Measurements from ENCODE around the gene SRC.

SRC gene

DNA sequence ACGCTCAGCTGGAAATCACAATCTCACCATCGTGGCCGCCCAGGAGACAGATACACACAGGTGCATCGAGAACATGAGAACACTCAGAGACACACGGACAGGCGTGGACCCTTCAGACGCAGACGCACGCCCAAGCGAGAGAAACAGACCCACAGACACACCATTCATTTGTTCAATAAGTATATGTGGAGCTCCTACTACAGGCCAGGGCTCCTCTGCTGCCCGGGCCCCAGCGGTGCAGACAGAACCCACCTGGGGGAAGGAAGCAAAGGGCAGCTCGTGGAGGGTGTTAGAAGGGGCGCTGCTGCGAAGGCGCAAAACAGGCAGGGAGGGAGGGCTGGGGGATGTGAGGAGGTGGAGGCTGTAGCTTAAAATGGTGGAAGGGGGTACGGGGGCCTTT is 39.2 kb downstream of the SRC start:
- no peak for DNase-seq

DNA sequence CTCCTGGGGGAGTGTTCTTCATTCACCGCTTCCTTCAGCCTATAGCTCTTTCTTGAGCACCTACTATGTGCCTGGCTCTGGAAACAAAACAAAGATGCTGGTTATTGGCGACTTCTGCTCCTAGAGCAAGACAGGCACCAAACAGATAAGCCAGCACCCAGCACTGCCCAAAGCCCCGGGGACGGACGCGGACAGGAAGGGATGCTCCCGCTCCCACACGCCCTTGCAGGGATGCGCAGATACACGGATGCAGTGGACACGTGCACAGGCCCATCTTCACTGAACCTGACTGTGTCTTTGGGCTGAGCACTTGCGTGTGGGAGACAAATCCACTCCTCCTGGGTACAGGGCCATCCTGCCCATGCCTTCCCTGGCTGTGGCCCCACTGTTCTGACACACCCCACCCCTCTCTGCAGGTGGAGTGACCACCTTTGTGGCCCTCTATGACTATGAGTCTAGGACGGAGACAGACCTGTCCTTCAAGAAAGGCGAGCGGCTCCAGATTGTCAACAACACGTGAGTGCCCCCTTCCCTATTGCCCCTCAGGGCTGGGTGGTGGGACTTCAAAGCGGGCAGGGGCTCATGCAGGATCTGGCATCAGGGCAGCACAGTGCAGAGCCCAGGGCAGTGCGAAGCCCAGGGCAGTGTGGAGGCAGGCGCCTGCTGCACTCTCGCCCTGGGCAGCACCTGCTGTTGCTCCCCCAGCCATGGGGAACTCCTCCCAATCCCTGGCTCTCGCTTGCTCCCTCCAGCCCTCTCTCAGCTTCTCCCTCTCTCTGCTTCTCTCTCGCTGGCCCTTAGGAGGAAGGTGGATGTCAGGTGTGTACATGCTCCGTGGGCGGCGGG is 39.9 kb downstream of the SRC start:
- DNase-seq = no peak

DNA sequence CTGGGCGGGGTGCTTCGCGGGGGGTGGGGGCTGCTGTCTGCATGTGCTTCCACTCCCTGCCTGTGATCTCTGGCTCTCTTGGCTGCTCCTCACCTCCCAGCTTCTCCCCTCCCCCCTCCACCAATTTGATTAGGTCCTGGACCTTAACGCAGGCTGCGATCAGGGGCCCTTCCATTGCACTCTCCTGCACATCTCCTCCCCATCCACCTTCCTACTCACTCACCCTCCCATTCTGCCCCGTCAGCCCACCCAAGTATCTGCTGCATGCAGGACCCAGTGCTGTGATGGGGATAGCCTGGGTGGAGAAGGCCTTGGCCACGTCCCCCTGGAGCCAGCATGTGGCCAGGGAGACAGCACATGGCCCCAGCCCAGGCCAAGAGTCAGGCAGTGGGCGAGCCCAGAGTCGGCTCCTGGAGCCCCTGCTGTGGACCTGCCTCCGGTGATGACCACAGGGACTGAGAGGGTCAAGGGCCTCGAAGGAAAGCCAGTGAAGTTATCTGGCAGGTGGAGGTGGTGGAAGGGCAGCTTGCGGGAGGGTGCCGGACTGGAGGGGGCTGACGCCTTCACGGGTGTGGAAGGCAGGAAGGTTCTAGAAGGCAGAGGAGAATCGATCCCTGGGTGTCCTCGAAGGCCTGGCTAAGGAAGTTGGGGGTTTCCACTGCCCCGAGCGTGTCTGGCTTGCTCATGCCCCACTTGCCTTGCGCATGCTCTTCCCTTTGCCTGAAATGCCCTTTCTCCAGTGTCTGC is 40.7 kb downstream of the SRC start:
- no peak for DNase-seq

DNA sequence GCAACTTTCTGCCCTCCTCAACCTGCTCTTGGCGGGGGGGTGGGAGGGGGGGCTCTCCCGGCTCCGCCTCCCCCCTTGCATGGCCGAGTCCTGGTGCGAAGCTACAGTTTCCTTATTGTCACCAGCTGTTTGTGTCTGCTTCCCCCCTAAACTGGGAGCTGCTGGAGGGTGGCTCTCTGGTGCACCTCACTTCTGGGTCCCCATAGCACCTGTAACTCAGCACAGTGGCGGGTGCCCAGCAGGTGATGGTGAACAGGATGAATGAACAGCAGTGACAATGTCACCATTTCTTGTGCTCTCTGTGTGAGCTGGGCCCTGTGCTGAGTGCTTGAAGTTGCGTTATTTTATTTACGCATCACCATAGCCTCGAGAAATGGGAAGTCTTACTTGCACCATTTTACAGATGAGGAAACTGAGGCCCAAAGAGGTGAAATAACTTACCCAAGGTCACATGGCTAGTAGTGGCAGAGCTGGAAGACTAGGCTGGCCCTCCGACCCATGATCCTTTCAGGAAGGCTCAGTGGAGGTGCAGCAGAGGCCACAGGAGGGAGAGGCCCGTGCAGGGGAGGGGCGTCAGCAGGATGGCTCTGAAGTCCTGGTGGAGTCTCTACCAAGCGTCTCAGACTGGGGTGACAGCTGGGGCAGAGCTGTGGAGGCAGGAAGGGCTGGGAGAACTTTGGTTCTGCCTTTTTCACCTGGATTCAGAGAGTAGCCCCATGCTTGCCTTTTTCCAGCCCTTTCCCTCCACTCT is 41.8 kb downstream of the SRC start:
- DNase-seq = no peak

DNA sequence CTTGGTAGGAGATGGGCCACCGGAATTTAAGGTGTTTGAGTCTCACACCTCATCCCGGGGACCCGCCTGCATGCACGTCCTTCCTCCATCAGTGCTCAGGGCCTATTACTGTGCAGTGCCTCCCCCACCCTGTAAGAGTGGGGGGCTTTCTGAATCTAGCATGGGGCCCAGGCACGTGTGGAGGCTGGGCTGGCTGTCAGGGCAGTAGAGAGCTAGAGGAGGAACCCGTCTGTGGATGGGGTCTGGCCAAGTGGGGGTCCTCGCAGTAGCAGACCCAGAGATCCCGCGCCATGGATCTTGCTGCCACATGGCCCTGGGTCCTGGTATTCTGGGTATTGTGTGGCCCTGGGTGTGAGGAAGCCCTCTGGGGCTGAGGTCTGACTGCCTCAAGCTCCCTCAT is 42.9 kb downstream of the SRC start:
- no peak for DNase-seq

DNA sequence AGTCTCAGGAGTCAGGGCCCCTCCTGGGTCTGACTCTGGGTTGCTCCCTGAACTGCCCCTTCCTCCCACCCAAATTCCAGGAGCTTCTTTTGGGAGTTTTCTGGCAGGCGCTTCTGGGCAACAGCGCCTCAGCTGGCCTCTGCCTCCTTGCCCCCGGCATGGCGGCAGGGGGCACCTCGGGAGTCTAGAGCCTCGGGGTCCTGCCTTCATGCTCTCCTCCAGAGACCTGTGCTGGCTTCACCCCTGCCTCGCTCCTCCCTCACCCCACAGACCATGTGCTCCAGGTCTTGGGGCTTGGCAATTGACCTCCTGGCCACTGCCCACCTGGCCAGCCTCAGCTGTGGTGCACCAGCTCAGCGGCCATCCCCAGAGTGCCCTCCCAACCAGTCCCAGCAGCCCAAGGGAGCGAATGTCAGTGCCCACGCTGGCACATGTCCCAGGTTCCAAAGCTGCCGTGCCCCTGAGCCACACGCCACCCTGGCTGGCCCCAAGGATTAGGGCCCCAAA is 43.4 kb downstream of the SRC start:
- DNase-seq = no peak

DNA sequence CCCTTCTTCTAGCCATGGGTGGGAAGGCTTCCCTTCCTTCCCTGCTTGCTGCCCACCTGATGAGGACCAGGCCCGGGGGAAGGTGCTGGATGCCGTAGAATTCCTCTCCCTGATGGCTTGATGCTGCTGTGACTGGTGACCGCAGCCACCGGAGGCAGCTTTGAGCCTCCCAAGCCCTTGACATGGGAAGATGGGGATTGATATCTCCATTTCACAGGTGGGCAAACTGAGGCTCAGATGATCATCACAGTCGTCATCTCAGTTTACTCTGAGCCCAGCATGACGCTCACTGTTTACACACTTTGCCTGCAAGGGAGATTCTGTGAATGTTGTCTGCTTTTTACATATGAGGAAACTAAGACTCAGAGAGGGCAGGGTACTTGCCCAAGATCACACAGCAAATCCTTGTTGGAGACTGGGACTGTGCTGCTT is 43.9 kb downstream of the SRC start:
- no peak for DNase-seq

DNA sequence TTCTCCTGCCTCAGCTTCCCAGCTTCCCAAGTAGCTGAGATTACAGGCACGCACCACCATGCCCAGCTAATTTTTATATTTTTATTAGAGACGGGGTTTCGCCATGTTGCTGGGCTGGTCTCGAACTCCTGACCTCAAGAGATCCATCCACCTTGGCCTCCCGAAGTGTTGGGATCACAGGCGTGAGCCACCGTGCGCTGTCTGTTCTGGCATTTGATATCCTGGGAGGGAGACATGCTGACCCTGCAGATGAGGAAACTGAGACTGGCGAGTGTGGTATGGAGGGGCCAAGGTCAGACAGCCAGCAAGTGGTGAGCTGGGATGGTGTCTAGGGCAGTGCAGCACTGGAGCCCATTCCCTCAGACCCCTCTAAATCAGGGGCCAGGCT is 44.6 kb downstream of the SRC start:
- no peak for DNase-seq

DNA sequence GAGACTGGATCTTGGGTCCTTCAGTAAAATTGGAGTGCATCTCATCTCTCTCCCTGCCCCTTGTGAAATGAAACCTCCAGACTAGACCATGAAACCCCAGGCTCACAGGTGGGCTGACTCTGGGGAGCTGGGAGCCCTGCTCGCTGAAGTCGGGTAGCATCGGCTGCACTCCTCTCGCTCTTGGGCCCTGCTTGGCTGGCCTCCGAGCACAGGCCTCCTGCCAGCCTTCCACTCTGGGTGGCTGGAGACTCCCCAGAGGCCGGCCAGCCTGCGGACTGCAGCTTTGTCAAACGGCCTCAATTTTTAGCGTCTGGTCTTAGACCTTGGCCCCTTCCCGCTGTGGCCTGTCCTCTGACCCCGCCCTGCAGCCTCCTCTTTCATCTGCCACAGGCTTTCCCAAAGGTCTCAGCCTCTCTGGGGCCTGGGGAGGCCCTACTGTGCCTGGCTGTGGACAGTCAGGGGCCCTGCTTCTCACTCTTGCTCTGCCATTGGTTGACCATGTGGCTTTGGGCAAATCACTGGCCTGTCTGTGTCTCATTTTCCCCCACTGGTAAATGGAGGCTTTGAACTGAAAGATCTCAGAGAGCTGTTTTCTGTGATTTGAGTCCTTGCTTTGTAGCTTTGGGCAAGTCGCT is 45.1 kb downstream of the SRC start:
- no peak for DNase-seq

DNA sequence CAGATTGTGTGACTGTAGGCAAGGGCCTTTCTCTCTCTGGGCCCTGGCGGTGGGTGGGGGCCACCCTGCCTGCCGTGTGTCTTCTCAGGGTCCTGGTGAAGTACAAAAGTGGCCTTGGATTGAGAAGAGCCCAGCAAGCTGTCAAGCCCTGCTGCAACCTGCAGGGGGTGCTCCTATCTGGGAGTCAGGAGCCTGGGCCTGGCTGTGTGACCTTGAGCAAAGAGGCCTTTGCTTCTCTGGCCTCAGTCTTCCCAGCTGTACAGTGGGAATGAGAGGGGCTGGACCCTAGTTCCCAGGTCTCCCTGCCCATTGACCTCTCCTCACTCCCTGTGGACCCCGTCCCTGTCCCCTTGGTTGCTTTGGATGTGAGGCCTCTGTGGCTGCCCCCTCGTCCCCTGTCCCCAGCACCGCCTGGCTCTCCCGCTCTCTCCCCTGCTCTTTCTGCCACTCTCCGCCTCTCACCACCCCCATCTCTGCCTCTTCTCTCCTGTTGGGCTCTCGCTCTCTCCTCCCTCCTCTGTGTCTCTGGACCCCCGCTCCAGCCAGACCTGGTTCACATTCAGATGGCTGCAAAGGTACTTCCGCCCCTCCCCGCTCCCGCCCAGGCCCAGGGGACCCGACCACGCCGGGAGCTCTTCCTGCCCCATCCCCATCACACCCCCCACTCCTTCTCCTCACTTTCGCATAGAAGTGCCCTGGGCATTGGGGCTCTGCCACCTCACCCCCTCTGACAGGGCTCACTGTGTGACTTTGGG is 46.7 kb downstream of the SRC start:
- no peak for DNase-seq

DNA sequence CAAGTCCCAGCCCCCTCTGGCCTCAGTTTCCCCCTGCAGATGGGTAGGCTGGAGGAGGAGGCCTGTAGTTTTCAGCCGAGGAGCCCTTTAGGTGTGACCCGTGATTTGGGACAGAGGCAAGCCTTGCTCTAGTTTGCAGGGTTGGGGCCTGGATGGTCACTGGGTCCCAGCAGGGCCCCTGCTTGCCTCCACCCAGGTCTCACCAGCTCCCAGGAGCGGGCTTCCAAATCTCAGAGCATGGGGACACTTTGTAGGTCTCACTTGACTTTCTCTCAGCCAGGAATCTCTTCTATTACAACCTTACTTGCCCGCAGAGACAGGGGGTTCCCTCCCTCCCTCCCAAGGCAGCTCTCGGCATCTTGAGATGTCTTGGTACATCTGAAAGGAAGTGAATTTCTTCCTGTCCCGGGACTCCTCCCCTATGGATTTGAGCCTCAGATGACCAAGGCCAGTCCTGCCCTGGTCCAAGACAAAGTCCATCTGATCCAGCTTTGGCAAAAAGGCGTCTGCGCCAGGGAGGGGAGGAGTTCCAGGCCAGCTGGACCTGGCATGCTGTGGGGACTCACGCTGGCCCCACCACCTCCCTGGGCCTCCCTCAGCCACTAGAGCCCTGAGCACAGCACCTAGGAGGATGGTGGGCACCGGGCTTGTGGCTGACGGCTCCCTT is 47.4 kb downstream of the SRC start:
- DNase-seq = no peak

DNA sequence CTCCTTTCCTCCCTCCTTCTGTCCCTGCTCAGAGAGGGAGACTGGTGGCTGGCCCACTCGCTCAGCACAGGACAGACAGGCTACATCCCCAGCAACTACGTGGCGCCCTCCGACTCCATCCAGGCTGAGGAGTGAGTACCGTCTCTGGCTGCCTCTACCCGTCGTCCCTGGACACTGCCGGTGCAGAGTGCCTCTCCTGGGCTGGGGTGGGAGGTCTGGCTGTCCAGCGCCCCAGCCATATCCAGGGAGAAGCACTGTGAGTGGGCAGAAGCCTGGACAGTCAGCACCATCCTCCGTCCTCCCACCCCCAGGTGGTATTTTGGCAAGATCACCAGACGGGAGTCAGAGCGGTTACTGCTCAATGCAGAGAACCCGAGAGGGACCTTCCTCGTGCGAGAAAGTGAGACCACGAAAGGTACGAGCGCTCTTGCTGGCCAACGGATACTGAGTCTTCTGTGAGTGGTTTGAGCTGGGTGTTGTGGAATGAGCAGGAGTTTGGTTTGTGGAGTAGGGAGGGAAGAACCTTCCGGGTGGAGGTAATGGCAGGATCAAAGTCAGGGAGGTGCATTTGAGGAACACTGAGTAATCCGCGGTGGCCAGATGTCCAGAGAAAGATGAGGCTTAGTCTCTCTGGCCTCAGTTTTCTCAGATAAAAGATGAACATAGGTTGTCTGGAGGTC is 48.1 kb downstream of the SRC start:
- no peak for DNase-seq

DNA sequence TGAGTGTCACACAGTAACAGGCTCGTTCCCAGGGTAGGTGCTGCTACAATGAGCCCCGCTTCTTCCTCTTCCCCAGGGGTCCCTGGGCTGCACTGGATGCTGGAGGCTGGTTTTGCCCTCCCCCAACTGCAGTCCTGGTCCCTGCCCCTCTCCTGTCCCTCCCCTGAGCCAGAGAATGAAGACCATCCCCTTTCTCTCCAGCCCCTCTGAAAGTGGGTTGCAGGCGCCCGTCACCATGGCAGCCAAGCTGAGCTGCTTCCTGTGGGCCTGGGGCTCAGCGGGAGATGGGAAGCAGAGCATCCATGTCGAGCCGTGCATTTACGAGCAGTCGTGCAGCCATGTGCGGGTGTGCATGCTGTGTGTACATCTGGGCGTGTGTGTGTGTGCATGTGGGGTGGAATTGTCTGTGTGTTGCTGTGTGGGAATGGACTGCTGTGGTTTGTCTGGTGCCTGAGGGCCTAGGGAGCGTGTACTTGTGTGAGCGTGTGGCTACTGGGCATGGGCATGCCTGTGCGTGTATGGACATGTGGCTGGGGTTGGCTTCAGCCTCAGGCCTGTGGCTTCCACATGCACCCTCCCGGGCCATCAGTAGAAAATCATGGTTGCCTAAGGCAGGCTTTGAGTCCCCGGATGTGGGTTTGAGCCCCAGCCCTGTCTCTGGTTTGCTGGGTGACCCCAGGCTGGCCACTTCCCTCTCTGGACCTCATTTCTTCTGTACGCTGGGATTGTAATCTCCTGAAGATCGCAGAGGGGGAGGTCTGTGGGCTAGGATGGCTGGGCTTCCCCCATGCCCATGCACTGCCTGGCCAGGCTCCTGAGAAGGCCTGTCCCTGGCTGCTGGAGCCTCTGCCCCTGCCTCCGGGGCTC is 48.8 kb downstream of the SRC start:
- DNase-seq = no peak

DNA sequence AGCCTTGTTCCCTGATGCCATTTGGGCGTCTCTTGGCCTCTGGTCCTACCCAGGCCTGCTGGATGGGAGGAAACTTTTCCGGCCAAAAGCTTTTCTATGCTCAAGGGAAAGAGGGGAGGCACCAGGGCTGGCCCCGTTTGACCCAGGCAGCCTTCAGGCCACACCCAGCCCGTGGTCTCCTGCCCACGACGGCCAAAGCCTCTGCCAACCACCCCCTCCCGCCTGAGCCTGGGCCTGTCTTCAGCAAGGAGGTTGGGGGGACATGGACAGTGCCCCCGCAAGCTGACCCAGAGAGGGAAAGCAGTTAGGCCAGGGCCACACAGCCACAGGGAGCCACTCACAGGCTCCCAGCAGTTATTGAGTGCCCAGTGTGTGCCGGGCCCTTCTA is 49.5 kb downstream of the SRC start:
- DNase-seq = no peak

DNA sequence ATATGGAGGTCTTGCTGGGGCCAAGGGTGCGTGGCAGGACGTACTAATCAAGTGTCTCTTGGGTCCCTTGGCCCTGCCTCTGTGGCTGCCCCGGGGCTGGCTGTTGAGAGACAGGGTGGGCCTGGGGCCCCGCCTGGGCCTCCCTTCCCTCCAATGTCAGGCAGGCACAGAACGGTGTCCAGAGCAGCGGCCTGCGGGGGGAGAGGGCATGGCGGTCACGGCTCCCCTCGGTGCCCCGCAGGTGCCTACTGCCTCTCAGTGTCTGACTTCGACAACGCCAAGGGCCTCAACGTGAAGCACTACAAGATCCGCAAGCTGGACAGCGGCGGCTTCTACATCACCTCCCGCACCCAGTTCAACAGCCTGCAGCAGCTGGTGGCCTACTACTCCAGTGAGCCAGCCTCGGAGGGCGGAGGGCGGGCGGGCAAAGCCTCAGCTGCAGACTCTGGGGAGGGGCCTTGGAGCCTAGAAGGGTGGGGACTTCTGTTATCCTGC is 50.0 kb downstream of the SRC start:
- DNase-seq = no peak

DNA sequence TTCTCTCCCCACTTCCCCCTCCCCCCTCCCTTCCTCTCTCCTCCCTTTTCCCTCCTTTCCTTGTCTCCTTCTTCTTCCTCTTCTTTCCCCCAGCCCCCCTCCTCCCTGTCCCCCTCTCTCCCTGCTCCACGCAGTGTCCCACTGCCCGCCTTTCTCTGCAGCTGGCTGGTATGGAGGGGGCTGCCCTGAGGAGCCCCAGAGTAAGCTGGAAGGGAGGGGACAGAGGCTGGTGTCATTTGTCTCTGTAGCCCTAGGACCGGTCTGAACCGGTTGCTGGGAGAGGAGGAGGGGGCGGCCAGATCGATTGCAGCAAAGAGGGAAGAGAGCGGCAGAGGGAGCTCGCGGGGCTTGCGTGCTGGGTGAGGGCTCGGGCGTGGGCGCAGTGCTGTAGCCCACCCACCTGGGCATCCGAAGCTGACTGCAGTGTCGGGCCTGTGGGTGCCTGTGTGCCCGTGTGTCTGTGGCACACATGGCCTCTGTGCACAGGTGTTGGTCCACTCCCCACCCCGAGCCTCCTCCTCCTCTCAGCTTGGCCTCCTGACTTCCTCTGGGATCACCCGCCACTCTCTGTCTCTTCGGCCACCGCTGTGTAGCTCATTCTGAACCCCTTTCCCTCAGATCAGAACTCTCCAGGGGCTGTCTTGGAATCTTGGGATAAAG is 50.6 kb downstream of the SRC start:
- no peak for DNase-seq

DNA sequence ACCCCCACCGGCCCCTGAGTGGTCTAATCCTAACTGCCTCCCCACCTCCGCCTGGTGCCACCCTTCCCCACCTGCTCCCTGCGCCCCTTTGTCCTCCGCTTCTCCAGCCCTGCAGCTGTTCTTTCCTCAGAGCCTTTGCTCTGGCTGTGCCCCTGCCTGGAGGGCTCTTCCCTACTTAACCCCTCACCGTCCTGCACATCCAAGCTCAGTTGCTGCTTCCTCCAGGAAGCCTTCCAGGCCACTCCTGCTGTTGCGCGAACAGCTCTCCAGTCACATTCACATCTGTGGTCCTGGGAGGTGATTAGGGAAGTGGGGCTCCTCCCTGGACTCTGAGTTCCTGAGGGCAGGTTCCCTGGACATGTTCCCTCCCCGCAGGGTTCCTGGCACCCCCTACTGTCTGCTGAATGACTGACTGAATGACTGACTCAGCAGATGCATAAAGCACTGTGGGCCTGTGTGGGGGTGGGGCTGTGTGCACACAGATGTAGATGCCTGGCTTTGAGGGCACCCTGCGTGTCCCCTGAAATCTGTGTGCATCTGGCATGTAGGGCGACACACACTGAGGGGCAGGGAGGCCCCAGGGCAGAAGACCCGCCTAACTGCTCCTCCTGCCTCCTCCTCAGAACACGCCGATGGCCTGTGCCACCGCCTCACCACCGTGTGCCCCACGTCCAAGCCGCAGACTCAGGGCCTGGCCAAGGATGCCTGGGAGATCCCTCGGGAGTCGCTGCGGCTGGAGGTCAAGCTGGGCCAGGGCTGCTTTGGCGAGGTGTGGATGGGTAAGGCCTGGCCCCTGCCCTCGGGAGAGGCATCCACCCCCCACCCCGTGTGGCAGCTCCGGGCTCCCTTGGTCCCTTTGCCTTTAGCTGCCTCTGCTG is 51.4 kb downstream of the SRC start:
- DNase-seq = no peak

Data from CD4-positive, alpha-beta T cell treated with Interleukin-1 beta for 1 hour (primary cell).